HG03064 (cell line): ENCODE measurements around the gene APOBEC3G.
A peak's percentile ranks its signal among the peaks of the same experiment; 100 is the strongest.
"Not testable (repeated sequence)": the region's sequence is repeated elsewhere in the genome, so short reads cannot be mapped to it uniquely, and the experiment has no call there.

Experiments
- ATAC-seq: cut with Tn5 transposase; IDR thresholded peaks from one replicate; pipeline ENCODE4 v1.9.1; 2021; ENCODE audit warnings: low read depth; ENCODE audit not compliant: unreplicated experiment

The APOBEC3G gene

DNA sequence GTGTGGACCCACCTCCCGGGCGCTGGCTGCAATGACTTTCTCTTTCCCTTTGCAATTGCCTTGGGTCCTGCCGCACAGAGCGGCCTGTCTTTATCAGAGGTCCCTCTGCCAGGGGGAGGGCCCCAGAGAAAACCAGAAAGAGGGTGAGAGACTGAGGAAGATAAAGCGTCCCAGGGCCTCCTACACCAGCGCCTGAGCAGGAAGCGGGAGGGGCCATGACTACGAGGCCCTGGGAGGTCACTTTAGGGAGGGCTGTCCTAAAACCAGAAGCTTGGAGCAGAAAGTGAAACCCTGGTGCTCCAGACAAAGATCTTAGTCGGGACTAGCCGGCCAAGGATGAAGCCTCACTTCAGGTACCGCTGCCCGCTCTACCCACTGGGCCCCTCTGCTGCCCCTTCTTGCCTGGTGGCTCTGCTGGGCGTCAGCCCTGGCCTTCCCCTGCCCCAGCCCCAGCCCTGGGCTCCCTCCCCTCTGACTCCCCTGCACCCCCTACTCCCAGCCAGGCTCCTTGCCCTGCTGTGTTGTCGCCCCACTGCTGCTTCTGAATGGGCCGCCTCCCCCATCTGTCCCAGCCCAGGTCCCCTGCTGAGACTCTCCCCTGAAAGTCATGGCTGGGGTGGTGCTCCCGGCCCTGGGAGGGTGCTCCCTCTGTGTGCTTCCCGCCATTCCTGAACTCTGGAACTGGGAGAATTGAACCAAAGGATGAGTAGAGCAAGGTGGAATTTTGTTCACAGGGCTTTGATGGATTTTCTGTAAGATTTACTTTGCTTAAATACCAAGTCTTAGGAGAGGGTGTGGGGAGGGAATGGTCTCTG lies at the start of gene APOBEC3G:
Gene APOBEC3G (plus strand): TSS at position 250 of the 815 bp plus-strand sequence. CDS start 87 bp downstream, at position 337.
- peak; percentile 48 for ATAC-seq

DNA sequence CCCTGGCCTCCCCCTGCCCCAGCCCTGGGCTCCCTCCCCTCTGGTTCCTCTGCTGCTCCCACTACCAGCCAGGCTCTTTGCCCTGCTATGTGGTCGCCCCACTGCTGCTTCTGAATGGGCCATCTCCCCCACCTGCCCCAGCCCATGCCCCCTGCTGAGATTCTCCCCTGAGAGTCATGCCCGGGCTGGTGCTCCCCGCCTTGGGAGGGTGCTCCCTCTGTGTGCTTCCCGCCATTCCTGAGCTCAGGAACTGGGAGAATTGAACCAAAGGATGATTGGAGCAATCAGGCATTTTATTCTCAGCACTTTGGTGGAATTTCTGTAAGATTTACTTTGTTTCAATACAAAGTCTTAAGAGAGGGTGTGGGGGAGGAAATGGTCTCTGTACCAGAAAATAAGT lies 49.4 kb upstream of the APOBEC3G start:
- ATAC-seq, result no peak

DNA sequence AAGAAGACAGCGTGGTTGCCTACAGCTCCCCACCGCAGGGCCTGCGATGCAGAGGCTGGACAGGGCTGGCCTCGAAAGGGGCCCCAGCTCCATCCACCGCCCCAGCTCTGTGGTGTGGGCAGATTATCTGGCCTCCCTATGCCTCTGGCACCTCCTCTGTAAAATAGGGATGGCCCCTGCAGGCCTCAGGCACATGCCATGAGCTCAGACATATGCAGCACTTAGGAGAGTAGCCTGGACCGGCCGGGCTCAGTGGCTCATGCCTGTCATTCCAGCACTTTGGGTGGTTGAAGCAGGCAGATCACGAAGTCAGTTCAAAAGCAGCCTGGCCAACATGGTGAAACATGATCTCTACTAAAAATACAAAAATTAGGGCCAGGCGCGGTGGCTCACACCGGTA lies 48.8 kb upstream of the APOBEC3G start:
- ATAC-seq, result no peak

DNA sequence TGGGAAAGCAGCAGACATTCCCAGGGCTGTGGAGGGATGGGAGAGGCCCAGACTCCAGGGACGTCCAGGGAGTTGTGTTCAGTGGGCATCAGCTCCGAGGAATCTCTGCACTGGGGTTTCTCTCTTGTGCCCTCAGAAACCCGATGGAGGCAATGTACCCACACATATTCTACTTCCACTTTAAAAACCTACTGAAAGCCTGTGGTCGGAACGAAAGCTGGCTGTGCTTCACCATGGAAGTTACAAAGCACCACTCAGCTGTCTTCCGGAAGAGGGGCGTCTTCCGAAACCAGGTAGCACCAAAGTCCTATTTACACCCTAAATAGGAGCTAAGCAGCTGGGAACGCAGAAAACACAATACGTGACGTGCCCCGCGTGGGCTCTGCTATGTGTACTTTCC lies 47.8 kb upstream of the APOBEC3G start:
- no peak for ATAC-seq

DNA sequence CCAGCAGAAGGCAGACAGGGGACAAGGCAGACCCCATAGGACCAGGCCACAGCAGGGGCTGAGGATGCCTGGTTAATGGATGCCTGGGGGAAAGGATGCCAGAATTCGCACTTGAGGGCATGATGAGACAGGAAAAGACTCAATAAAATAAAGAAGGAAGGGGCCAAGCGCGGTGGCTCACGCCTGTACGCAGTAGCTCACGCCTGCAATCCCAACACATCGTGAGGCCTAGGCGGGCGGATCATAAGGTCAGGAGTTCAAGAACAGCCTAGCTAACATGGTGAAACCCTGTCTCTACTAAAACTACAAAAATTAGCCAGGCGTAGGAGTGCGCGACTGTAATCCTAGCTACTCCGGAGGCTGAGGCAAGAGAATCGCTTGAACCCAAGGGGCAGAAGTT lies 46.4 kb upstream of the APOBEC3G start:
- no peak for ATAC-seq

DNA sequence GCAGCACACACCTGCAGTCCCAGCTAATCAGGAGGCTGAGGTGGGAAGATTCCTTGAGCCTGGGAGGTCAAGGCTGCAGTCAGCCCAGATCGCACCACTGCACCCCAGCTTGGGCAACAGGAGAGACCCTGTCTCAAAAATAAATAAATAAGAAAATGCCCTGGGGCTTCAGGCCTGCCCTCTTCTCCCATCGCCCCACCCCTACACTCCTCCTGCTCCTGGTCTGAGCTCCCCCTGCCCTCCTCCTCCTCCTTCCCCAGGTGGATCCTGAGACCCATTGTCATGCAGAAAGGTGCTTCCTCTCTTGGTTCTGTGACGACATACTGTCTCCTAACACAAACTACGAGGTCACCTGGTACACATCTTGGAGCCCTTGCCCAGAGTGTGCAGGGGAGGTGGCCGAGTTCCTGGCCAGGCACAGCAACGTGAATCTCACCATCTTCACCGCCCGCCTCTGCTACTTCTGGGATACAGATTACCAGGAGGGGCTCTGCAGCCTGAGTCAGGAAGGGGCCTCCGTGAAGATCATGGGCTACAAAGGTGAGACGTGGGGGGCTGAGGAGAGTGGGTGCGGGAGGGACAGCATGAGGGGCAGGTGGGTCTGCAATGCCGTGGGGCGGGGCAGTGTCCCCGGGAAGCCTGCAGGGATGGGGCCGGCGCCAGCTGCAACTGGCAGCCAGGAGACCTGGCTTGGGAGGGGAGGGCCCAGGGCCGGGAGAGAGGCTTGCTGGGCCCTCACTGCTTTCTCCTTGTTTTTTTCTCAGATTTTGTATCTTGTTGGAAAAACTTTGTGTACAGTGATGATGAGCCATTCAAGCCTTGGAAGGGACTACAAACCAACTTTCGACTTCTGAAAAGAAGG lies 45.4 kb upstream of the APOBEC3G start:
- ATAC-seq, result not testable (repeated sequence)

DNA sequence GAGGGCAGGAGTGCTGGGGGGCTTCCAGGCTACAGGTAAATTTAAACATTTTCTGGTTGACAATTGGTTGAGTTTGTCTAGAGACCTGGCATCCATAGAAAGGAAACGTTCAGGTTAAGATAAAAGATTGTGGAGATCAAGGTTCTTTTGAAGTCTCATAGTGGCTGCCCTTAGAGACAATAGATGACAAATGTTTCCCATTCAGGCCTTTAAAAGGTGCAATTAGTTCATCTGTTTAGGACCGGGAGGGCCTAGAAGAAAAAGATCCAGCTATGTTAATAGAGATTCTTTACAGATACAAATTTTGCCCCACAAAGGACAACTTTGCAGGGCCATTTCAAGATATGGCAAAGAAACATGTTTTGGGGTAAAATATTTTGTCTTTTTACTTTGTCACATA lies 40.0 kb upstream of the APOBEC3G start:
- ATAC-seq, result not testable (repeated sequence)

DNA sequence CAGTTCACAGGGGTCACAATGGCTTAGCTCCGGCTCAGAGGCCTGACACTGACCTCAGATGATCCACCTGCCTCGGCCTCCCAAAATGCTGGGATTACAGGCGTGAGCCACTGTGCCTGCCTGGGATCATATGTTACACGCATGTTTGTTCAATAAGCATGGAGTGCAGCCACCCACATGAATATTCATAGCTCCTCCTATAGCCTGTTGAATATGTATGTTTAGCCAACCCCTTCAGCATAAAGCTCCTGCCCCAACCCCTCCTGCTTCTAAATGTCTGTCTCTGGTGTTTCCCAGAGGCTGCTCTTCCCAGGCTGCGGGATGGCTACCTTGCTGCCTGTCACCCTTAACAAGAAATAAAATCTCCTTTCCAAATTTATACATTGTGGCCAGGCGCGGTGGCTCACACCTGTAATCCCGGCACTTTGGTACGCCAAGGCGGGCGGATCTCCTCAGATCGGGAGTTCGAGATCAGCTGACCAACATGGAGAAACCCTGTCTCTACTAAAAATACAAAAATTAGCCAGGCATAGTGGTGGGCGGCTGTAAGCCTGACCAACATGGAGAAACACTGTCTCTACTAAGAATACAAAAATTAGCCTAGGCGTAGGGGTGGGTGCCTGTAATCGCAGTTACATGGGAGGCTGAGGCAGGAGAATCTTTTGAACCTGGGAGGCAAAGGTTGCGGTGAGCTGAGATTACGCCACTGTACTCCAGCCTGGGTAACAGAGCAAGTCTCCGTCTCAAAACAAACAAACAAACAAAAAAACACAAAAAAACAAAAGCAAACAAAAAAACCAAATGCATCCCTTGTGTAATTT lies 37.6 kb upstream of the APOBEC3G start:
- ATAC-seq, result no peak

DNA sequence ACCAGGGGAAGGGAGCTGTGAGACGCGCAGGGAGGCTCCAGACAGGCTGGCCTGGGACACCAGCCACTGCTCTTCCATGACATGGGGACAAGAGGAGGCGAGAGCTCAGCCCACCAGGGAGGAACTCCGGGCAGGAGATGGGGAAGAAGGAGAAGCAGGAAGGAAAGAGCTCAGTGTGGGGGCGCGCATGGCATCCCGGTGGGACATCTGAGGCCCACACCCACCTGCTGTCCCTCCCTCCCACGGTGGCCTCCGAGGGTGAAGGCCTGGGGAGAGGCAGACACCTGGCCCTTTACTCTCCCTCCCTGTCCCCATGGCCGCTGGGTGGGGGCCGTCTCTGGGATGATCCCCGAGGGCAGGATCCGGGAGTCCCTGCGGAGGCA lies 36.9 kb upstream of the APOBEC3G start:
- ATAC-seq, result not testable (repeated sequence)

DNA sequence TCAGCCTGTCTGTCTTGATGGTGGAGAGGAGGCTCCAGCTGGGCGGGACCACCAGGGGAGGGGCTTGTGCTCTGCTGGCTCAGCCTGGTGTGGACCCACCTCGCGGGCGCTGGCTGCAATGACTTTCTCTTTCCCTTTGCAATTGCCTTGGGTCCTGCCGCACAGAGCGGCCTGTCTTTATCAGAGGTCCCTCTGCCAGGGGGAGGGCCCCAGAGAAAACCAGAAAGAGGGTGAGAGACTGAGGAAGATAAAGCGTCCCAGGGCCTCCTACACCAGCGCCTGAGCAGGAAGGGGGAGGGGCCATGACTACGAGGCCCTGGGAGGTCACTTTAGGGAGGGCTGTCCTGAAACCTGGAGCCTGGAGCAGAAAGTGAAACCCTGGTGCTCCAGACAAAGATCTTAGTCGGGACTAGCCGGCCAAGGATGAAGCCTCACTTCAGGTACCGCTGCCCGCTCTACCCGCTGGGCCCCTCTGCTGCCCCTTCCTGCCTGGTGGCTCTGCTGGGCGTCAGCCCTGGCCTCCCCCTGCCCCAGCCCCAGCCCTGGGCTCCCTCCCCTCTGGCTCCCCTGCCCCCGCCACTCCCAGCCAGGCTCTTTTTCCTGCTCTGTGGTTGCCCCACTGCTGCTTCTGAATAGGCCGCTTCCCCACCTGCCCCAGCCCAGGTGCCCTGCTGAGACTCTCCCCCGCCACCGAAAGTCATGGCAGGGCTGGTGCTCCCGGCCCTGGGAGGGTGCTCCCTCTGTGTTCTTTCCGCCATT lies 36.4 kb upstream of the APOBEC3G start, which contains the start of gene APOBEC3F:
Gene APOBEC3F (plus strand): TSS at position 327 of the 759 bp plus-strand sequence. CDS start 97 bp downstream, at position 424.
- ATAC-seq, result peak; percentile 84

DNA sequence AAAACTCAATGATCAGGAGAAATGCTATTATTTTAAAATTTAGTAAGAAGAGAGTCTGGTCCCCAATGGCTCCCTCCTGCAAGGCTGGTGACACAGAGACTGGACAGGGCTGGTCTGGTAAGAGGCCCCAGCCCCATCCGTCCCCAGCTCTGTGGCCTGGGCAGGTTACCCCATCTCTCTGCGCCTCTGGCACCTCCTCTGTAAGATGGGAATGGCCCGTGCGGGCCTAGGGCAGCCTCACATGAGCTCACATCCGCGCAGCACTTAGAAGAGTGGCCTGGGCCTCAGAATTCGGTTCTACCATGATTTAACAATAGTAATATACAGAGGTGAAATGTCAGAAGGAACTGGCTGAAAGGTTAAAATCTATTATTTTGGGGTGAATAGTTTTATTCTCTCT lies 35.2 kb upstream of the APOBEC3G start:
- no peak for ATAC-seq

DNA sequence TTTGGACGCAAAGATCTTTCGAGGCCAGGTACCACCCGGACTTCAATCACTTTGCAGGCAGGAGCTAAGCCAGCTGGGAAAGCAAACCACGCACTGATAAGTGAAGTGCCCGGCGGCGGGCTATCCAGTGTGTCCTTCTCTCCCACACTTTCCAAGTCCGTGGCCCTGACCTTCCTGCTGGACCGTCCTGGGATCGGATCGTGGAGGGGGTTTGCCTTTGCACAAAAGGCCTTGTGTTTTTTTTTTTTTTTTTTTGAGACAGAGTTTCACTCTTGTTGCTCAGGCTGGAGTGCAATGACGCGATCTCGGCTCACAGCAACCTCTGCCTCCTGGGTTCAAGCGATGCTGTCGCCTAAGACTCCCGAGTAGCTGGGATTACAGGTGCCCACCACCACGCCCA lies 34.0 kb upstream of the APOBEC3G start:
- ATAC-seq, result not testable (repeated sequence)

DNA sequence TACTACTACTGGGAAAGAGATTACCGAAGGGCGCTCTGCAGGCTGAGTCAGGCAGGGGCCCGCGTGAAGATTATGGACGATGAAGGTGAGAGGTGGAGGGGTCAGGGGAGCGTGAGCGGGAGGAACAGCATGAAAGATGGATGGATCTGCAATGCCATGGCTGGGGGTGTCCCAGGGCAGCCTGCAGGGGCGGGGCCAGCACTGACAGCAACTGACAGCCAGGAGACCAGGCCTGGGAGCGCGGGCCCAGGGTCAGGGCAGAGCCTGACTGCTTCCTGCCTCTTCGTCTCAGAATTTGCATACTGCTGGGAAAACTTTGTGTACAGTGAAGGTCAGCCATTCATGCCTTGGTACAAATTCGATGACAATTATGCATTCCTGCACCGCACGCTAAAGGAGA lies 31.9 kb upstream of the APOBEC3G start:
- not testable (repeated sequence) for ATAC-seq

DNA sequence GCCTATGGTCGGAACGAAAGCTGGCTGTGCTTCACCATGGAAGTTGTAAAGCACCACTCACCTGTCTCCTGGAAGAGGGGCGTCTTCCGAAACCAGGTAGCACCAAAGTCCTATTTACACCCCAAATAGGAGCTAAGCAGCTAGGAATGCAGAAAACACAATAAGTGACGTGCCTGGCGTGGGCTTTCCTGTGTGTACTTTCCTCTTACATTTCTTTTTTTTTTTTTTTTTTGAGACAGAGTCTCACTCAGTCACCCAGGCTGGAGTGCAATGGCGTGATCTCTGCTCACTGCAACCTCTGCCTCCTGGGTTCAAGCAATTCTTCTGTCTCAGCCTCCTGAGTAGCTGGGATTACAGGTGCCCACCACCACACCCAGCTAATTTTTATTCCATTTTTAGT lies 27.6 kb upstream of the APOBEC3G start:
- not testable (repeated sequence) for ATAC-seq

DNA sequence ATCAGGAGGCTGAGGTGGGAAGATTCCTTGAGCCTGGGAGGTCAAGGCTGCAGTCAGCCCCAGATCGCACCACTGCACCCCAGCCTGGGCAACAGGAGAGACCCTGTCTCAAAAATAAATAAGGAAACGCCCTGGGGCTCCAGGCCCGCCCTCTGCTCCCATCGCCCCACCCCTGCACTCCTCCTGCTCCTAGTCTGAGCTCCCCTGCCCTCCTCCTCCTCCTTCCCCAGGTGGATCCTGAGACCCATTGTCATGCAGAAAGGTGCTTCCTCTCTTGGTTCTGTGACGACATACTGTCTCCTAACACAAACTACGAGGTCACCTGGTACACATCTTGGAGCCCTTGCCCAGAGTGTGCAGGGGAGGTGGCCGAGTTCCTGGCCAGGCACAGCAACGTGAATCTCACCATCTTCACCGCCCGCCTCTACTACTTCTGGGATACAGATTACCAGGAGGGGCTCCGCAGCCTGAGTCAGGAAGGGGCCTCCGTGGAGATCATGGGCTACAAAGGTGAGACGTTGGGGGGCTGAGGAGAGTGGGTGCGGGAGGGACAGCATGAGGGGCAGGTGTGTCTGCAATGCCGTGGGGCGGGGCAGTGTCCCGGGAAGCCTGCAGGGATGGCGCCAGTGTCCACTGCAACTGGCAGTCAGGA lies 25.1 kb upstream of the APOBEC3G start:
- not testable (repeated sequence) for ATAC-seq

DNA sequence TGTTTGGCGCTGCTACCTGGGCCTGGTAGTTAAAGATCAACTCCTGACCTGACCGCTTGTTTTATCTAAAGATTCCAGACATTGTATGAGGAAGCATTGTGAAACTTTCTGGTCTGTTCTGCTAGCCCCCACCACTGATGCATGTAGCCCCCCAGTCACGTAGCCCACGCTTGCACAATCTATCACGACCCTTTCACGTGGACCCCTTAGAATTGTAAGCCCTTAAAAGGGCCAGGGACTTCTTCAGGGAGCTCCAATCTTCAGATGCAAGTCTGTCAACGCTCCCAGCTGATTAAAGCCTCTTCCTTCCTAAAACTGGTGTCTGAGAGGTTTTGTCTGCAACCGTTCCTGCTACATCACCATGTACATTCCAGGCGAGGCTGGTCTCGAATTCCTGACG lies 21.4 kb upstream of the APOBEC3G start:
- no peak for ATAC-seq

DNA sequence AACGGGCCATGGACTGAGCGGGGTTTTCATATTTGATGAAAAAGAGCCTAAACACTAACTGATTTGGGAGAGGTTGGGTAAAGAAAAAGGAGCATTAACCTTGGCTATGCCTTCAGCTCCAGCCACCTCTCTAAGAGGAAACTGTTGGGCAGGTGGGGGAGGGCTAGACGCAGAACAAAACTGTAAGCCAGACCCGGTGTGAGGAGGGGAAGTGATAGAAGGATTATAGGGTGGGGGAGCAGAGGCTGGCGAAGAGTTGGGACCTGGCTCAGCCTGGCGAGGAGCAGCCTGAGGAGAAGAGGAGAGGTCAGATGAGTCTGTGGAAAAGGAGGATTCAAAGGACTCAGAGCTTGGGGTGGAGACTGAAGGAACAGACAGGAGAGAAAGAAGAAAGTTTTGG lies 15.8 kb upstream of the APOBEC3G start:
- not testable (repeated sequence) for ATAC-seq

DNA sequence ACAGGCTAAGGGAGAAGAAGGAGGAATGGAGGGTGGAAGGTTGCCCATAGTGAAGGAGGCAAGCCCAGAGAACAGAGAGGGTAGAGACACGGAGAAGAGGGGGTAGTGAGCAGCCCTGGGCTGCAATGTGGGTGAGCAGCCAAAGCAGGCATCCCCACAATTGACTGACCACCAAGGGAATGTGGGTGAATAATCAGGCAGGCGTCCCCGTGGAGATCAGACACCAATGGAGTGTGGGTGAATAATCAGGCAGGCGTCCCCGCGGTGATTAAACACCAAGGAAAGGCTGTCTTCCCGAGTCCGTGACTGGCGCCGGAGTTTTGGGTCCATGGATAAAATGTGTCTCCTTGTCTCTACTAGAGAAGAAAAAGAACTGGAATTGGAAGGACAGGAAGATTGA lies 15.1 kb upstream of the APOBEC3G start:
- ATAC-seq, result not testable (repeated sequence)

DNA sequence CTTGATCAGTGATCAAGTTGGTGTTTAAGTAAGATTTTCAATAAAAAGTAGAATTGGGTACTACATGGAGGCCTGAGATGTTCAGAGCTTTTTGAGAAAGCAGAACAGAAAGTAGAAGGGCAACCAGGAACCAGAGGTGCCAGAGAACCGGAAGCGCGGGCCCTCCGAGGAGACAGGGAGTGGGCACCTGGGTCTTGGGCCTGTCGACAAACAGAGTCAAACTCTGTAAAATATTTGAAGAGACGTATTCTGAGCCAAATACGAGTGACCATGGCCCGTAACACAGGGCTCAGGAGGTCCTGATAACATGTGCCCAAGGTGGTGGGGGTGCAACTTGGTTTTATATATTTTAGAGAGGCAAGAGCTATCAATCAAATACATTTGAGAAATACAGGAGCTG lies 13.2 kb upstream of the APOBEC3G start:
- ATAC-seq, result not testable (repeated sequence)
